GM19397 (cell line): Measurements from ENCODE around the gene TROAP.

ENCODE experiments used
- ATAC-seq: cut with Tn5 transposase; IDR thresholded peaks from one replicate; pipeline ENCODE4 v1.9.1; 2021; ENCODE audit warnings: mild to moderate bottlenecking, moderate library complexity; ENCODE audit not compliant: unreplicated experiment

TROAP gene

GRCh38 chr12:49341777-49342065, 18.7 kb downstream of the TROAP start:
- ATAC-seq, result no peak

GRCh38 chr12:49342066-49342913, 19.2 kb downstream of the TROAP start:
- no peak for ATAC-seq

GRCh38 chr12:49342914-49343731, 20.1 kb downstream of the TROAP start:
- ATAC-seq, result no peak

GRCh38 chr12:49344486-49345050, 21.5 kb downstream of the TROAP start:
- no peak for ATAC-seq

- no peak for ATAC-seq
Measured at GRCh38 chr12:49345051-49345824, 22.2 kb downstream of the TROAP start.

GRCh38 chr12:49345825-49346658, 23.0 kb downstream of the TROAP start:
- no peak for ATAC-seq

GRCh38 chr12:49346659-49347310, 23.7 kb downstream of the TROAP start, which contains the start of gene DNAJC22:
Gene DNAJC22 (plus strand): TSS chr12:49346888. CDS start chr12:49348873, 1,985 bp downstream.
- ATAC-seq, result no peak

GRCh38 chr12:49347311-49348193, 24.5 kb downstream of the TROAP start:
- peak; percentile 45 for ATAC-seq

GRCh38 chr12:49348781-49349180, 25.7 kb downstream of the TROAP start:
- ATAC-seq, result no peak

- ATAC-seq, result no peak
Measured at GRCh38 chr12:49349266-49349665, 26.2 kb downstream of the TROAP start.

- ATAC-seq, result no peak
Measured at GRCh38 chr12:49352351-49352750, 29.3 kb downstream of the TROAP start.

GRCh38 chr12:49355913-49356312, 32.9 kb downstream of the TROAP start:
- ATAC-seq, result no peak

GRCh38 chr12:49357103-49357678, 34.1 kb downstream of the TROAP start:
- no peak for ATAC-seq

- no peak for ATAC-seq
Measured at GRCh38 chr12:49358483-49359141, 35.6 kb downstream of the TROAP start.

GRCh38 chr12:49359671-49360070, 36.6 kb downstream of the TROAP start:
- no peak for ATAC-seq

- no peak for ATAC-seq
Measured at GRCh38 chr12:49362077-49362476, 39.0 kb downstream of the TROAP start.

- no peak for ATAC-seq
Measured at GRCh38 chr12:49364989-49365388, 41.9 kb downstream of the TROAP start.

- ATAC-seq, result no peak
Measured at GRCh38 chr12:49365542-49365941, 42.5 kb downstream of the TROAP start.
